Hepatocyte (in vitro differentiated cells): Measurements from ENCODE around the gene PPP1R3C.

Experiments used
- CTCF ChIP-seq: fragments of 200-600 bp; sonication (generic); IDR thresholded peaks from 2 replicates; pipeline ENCODE4 v1.5.1; 2016; ENCODE audit warnings: antibody characterized with exemption, mild to moderate bottlenecking; ENCODE audit not compliant: poor library complexity
- EZH2phosphoT487 ChIP-seq: fragments of 200-600 bp; sonication (generic); IDR thresholded peaks from one replicate; pipeline ENCODE4 v1.6.1; 2018; ENCODE audit warnings: antibody characterized with exemption, mild to moderate bottlenecking, low read depth, moderate library complexity; ENCODE audit not compliant: unreplicated experiment, severe bottlenecking

DNA sequence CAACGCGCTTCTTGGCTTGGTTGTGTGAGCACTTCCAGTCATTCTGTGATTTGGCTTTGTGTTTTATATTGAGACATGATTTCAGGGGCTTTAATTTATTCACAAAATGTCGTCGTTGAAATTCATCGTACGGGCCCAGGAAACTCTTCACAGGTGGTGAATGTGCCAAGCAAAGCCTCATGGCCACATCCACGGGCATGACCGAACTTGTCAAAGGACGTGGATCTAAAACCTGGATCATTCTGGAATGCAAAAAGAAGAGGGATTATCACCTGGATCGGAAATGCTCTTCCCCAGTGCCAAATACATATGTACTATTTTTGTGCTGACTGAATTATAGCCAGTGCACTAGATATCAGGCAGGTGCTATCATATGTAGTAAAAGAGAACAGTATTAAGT, 2.2 kb downstream of the PPP1R3C start:
- no peak for TF ChIP-seq CTCF
- TF ChIP-seq EZH2phosphoT487 = no peak
